Stimulated activated naive B cell treated with anti-CD40 and anti-IgM and Interleukin-4, amounts not matched to agents 10 μg/mL and 1 μg/mL and 100 μg/mL, for 72 hours (primary cell): Measurements from ENCODE around the gene SLX9.

ENCODE experiments used
- ATAC-seq, 2 donors: fragments of 150-1000 bp; cut with Tn5 transposase; replicated peaks; 2 replicates each; pipeline ENCODE4 v1.10.0; 2021; ENCODE audit warnings: moderate library complexity in 1 of 2
- DNase-seq: peaks from one replicate; pipeline ENCODE4 v3.0.0; 2021
- H3K27ac Mint-ChIP-seq: one replicate; pipeline ENCODE4 v1.8.0; 2022; ENCODE audit warnings: mild to moderate bottlenecking, mixed read lengths
- H3K27me3 Mint-ChIP-seq, 2 donors: one replicate each; pipeline ENCODE4 v1.8.0; 2022; ENCODE audit warnings: mixed read lengths in 2 of 2
- H3K36me3 Mint-ChIP-seq, 2 donors: one replicate each; pipeline ENCODE4 v1.8.0; 2022; ENCODE audit warnings: mixed read lengths in 2 of 2, mild to moderate bottlenecking in 1 of 2
- H3K4me1 Mint-ChIP-seq, 2 donors: one replicate each; pipeline ENCODE4 v1.8.0; 2022; ENCODE audit warnings: mixed read lengths in 2 of 2, mild to moderate bottlenecking in 1 of 2
- H3K4me3 Mint-ChIP-seq, 2 donors: one replicate each; pipeline ENCODE4 v1.8.0; 2022; ENCODE audit warnings: mild to moderate bottlenecking in 2 of 2, mixed read lengths in 2 of 2, moderate library complexity in 1 of 2
- H3K9me3 Mint-ChIP-seq, 2 donors: one replicate each; pipeline ENCODE4 v1.8.0; 2022; ENCODE audit warnings: mixed read lengths in 2 of 2, mild to moderate bottlenecking in 1 of 2

SLX9 gene

GRCh38 chr21:44957047-44957831 is 17.4 kb downstream of the SLX9 start:
- Mint-ChIP-seq H3K27ac (no peak overlapping the region), H3K36me3 (peaks cover 58 to 83% of the 10 kb centered on the region in 2 donors), H3K4me3 (no peak overlapping the region), H3K9me3 (no peaks in the 10 kb centered on the region), H3K27me3 (no peaks in the 10 kb centered on the region), H3K4me1 (peaks cover 19 to 30% of the 10 kb centered on the region in 2 donors)
- ATAC-seq: no peak
- DNase-seq: no peak

GRCh38 chr21:44957901-44958451 is 18.1 kb downstream of the SLX9 start:
- Mint-ChIP-seq H3K27ac (no peak overlapping the region), H3K9me3 (no peaks in the 10 kb centered on the region), H3K4me3 (no peak overlapping the region), H3K27me3 (no peaks in the 10 kb centered on the region), H3K36me3 (peaks cover 57 to 82% of the 10 kb centered on the region in 2 donors), H3K4me1 (peaks cover 12 to 22% of the 10 kb centered on the region in 2 donors)
- ATAC-seq (no peak), DNase-seq (no peak)

GRCh38 chr21:44958471-44959191 is 18.8 kb downstream of the SLX9 start:
- peaks cover 12 to 16% of the 10 kb centered on the region in 2 donors for H3K4me1 Mint-ChIP-seq
- ATAC-seq (no peak), DNase-seq (no peak)
- no peak overlapping the region for H3K27ac Mint-ChIP-seq
- no peaks in the 10 kb centered on the region for H3K9me3 Mint-ChIP-seq
- H3K27me3 Mint-ChIP-seq: no peaks in the 10 kb centered on the region
- peaks cover 60 to 82% of the 10 kb centered on the region in 2 donors for H3K36me3 Mint-ChIP-seq
- no peak overlapping the region for H3K4me3 Mint-ChIP-seq

GRCh38 chr21:44959376-44960091 is 19.7 kb downstream of the SLX9 start:
- Mint-ChIP-seq H3K36me3 (peaks cover 57 to 81% of the 10 kb centered on the region in 2 donors), H3K9me3 (no peaks in the 10 kb centered on the region), H3K4me3 (no peak overlapping the region), H3K27me3 (no peaks in the 10 kb centered on the region), H3K4me1 (peaks cover 9 to 13% of the 10 kb centered on the region in 2 donors), H3K27ac (no peak overlapping the region)
- no peak for ATAC-seq
- DNase-seq: no peak

GRCh38 chr21:44960141-44961092 is 20.6 kb downstream of the SLX9 start:
- H3K4me1 Mint-ChIP-seq: peaks cover 14 to 19% of the 10 kb centered on the region in 2 donors
- no peak overlapping the region for H3K27ac Mint-ChIP-seq
- H3K27me3 Mint-ChIP-seq: no peaks in the 10 kb centered on the region
- no peaks in the 10 kb centered on the region for H3K9me3 Mint-ChIP-seq
- DNase-seq (no peak), ATAC-seq (no peak)
- no peak overlapping the region for H3K4me3 Mint-ChIP-seq
- H3K36me3 Mint-ChIP-seq: peaks cover 59 to 83% of the 10 kb centered on the region in 2 donors

- Mint-ChIP-seq H3K9me3 (no peaks in the 10 kb centered on the region), H3K4me1 (peaks cover 15 to 28% of the 10 kb centered on the region in 2 donors), H3K4me3 (no peak overlapping the region), H3K27ac (no peak overlapping the region), H3K36me3 (peaks cover 60 to 74% of the 10 kb centered on the region in 2 donors), H3K27me3 (no peaks in the 10 kb centered on the region)
- no peak for DNase-seq
- ATAC-seq: no peak
These were observed 22.7 kb downstream of the SLX9 start for GRCh38 chr21:44962403-44962966.

GRCh38 chr21:44964381-44964780 is 24.6 kb downstream of the SLX9 start:
- no peak overlapping the region for H3K4me3 Mint-ChIP-seq
- no peaks in the 10 kb centered on the region for H3K9me3 Mint-ChIP-seq
- DNase-seq (no peak), ATAC-seq (no peak)
- peaks cover 15 to 32% of the 10 kb centered on the region in 2 donors for H3K4me1 Mint-ChIP-seq
- H3K27ac Mint-ChIP-seq: no peak overlapping the region
- H3K36me3 Mint-ChIP-seq: peaks cover 59 to 75% of the 10 kb centered on the region in 2 donors
- H3K27me3 Mint-ChIP-seq: no peaks in the 10 kb centered on the region

GRCh38 chr21:44965251-44966022 is 25.6 kb downstream of the SLX9 start:
- no peak overlapping the region for H3K4me3 Mint-ChIP-seq
- H3K4me1 Mint-ChIP-seq: peaks cover 18 to 38% of the 10 kb centered on the region in 2 donors
- H3K36me3 Mint-ChIP-seq: peaks cover 67 to 79% of the 10 kb centered on the region in 2 donors
- H3K27ac Mint-ChIP-seq: no peak overlapping the region
- no peaks in the 10 kb centered on the region for H3K27me3 Mint-ChIP-seq
- ATAC-seq (peak in 1 of 2 donors; percentile 53), DNase-seq (no peak)
- H3K9me3 Mint-ChIP-seq: no peaks in the 10 kb centered on the region

GRCh38 chr21:44966135-44967081 is 26.6 kb downstream of the SLX9 start:
- Mint-ChIP-seq H3K9me3 (no peaks in the 10 kb centered on the region), H3K36me3 (peaks cover 64 to 76% of the 10 kb centered on the region in 2 donors), H3K4me3 (no peak overlapping the region), H3K27me3 (no peaks in the 10 kb centered on the region), H3K27ac (no peak overlapping the region), H3K4me1 (peaks cover 19 to 38% of the 10 kb centered on the region in 2 donors)
- ATAC-seq (no peak), DNase-seq (no peak)

- Mint-ChIP-seq H3K27ac (no peak overlapping the region), H3K4me3 (no peak overlapping the region), H3K27me3 (no peaks in the 10 kb centered on the region), H3K9me3 (no peaks in the 10 kb centered on the region), H3K36me3 (peaks cover 66 to 75% of the 10 kb centered on the region in 2 donors), H3K4me1 (peaks cover 19 to 38% of the 10 kb centered on the region in 2 donors)
- ATAC-seq: no peak
- DNase-seq: no peak
These were observed 27.5 kb downstream of the SLX9 start for GRCh38 chr21:44967082-44968047.
